ENCODE results near the gene CETN1. TPM values are rescaled to one million over a fixed set of nuclear protein-coding genes. Genes with fewer than 3 reads are reported as not detected.

Gene CETN1
- polyA plus RNA-seq, 1 donor: not detected

DNA sequence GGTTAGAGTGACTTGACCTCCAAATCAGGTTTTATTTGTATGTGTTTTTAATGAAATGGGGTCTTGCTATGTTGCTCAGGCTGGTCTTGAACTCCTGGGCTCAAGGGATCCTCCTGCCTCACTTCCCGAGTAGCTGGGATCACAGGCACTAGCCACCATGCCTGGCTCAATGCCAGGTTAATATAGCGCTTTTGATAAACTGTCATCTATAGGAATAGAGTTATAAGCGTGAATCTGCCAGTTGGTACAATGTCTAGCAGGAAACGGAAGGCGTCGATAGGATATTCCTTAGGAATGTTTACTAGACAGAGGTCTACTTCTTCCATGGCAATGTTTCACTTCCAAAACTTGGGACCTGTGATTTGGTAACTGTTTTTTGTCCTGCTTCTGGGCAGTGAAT is 42.1 kb downstream of the CETN1 start:
- no peak for DNase-seq (ENCODE audit: low read depth)

DNA sequence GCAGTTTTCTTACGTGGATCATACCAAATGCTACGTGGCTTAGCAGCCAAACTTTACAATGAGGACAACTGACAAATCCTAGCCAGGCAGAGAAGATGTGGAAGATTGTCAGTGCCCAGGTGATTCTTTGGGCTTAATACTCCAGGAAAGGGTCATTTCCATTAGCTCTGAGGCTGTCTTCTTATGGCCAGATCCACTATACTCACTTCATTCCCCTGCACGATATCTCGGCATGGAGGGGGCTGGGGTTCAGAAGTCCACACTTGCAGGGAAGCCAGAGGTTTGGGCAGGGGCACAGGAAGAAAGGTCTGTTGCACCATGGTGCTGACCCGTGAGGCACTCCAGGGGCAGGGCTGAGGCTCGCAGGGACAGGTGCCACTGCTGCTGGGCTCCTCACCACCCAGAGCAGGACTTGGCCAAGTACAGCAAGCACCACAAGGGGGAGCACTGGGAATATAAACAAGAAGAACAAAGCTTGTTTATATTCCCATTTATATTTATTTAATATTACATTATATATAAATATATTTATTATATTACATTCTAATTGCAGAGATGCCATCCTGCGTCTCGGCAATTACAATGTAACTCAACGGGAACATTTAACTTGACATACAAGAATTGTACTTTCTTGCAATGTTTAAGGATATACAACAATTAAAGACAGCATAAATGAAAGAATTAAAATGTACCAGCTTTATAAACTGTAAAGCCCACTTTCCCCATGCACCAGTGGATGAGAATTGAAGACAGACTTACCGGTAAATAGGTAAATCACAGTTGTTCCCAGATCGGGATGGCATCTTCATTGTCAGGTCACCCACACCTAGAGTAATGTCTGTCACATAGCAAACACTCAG is 43.8 kb downstream of the CETN1 start:
- peak; percentile 36 for DNase-seq (ENCODE audit: low read depth)

DNA sequence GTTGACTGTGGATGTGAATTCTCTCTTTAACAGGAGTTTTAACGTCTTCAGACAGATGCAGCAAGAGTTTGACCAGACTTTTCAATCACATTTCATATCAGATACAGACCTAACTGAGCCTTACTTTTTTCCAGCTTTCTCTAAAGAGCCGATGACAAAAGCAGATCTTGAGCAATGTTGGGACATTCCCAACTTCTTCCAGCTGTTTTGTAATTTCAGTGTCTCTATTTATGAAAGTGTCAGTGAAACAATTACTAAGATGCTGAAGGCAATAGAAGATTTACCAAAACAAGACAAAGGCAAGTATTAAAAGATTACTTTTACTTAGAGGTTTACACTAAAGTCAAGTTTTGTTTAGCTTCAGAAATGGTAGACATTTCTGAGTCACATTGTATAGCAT is 47.1 kb downstream of the CETN1 start:
- no peak for DNase-seq (ENCODE audit: low read depth)

DNA sequence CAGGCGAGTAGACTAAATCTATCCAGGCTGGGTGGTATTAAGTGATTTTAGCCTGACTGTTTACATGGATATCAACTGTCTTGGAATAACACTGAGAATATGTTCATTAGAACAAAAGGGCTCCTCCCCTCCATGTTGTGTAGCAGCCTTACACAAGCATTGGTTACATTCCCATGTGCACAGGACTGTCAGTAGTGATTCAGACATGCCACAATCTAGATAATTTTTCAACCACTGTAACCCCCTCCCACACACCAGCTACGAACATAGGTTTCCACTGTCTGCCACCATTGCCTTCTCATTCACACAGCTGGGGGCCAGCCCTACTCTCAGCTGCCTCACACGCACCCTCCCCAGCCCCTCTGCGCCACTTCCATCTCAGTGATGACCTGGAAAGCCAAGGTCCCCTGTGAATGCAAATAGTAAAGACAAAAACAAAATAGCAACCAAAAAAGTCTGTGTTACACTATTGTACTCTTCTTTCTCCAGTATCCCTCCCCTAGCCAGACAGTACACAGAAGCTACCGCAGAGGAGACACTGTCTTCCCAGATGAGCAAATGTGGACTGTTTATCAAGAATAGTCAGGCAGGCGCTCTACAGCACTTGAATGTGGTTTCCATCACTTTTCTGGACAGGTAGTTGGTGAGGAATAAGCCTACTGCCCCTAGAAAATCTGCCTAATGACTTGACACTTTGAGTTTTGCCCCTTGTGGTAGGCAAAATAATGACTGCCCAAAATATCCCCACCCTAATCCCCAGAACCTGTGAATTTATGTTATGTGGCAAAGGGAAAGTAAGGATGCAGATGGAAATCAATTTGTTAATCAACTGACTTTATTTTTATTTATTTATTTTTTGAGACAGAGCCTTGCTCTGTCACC is 49.3 kb downstream of the CETN1 start:
- DNase-seq (ENCODE audit: low read depth): no peak

DNA sequence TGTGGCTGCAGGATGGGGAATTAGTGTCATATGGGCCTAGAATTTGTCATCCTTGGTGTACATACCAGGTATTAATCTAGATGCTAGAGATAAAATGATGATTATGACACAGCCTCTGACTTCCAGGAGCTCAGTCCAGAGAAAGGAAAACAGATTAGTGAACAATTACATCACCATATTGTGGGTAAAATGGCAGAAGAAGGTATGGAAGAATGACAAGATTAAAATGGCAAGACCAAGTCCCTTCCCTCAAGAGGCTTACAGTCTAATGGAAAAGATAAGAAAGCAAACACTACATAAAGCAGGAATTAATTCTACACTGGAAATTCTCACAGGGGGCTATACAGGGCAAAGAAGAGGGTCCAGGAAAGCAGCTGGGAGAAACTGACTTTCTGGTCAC is 51.4 kb downstream of the CETN1 start:
- no peak for DNase-seq (ENCODE audit: low read depth)

Other genes with a start within 250 kb of the CETN1 start
- gene COLEC12, start 79.7 kb upstream of the CETN1 start, polyA plus RNA-seq (ENCODE audit: insufficient read length): 38.7 TPM
- 0.25 TPM for gene CLUL1, start 16.6 kb downstream of the CETN1 start, polyA plus RNA-seq (ENCODE audit: insufficient read length)
- gene TYMS, start 77.3 kb downstream of the CETN1 start, polyA plus RNA-seq (ENCODE audit: insufficient read length): 49.0 TPM
- 28.8 TPM for gene ENOSF1, start 132.2 kb downstream of the CETN1 start, polyA plus RNA-seq (ENCODE audit: insufficient read length)
- gene YES1, start 231.9 kb downstream of the CETN1 start, polyA plus RNA-seq (ENCODE audit: insufficient read length): 45.3 TPM